Sigmoid colon (tissue), 4 donors: ENCODE data around the gene TRIM6.

Experiments used
- EP300 ChIP-seq, 4 donors: sonication (generic); formaldehyde crosslinking; IDR thresholded peaks; one replicate each; pipeline ENCODE4 v1.6.1; 2017; ENCODE audit warnings: antibody characterized with exemption in 4 of 4
- TF ChIP-seq, protein P1 (sequence below), 4 experiments: fragments of 450-650 bp in 3 of 4; fragments of 200-600 bp in 1 of 4; IDR thresholded peaks; one replicate each; pipeline ENCODE4 v1.5.1; 2016 to 2019; ENCODE audit warnings: antibody characterized with exemption in 4 of 4, mild to moderate bottlenecking in 3 of 4, moderate library complexity in 2 of 4

DNA sequence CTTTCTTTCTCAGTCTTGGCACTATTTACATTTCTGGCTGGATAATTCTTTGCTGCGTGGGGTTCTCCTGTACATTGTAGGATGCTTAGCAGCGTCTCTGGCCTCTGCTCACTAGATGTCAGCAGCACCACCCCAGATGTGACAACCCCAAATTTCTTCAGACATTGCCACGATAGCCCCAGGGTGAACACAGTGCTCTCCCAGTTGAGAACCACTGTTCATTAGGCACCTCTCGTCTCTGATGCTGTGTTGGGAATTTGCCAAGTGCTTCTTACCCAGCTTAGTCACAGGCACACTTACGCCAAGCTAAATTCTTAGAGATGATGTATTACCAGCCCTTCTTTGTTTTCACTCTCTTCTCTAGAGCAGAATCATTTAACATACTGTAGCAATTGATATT is 9.4 kb downstream of the TRIM6 start:
- TF ChIP-seq, protein P1, sequence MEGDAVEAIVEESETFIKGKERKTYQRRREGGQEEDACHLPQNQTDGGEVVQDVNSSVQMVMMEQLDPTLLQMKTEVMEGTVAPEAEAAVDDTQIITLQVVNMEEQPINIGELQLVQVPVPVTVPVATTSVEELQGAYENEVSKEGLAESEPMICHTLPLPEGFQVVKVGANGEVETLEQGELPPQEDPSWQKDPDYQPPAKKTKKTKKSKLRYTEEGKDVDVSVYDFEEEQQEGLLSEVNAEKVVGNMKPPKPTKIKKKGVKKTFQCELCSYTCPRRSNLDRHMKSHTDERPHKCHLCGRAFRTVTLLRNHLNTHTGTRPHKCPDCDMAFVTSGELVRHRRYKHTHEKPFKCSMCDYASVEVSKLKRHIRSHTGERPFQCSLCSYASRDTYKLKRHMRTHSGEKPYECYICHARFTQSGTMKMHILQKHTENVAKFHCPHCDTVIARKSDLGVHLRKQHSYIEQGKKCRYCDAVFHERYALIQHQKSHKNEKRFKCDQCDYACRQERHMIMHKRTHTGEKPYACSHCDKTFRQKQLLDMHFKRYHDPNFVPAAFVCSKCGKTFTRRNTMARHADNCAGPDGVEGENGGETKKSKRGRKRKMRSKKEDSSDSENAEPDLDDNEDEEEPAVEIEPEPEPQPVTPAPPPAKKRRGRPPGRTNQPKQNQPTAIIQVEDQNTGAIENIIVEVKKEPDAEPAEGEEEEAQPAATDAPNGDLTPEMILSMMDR (IDR thresholded peaks at IDR 0.05): no peak
- no peak for TF ChIP-seq EP300 (IDR thresholded peaks at IDR 0.05)
